Adrenal gland (tissue), 12 donors: ENCODE results near the gene ACLY. TPM values are rescaled to one million over a fixed set of nuclear protein-coding genes. Genes with fewer than 3 reads are reported as not detected.
"Not testable (repeated sequence)": the region's sequence is repeated elsewhere in the genome, so short reads cannot be mapped to it uniquely, and the experiment has no call there.

Source experiments
- DNase-seq, 7 donors: peaks; one replicate each; pipeline ENCODE4 v3.0.0-alpha.2; 2019 to 2020
- H3K27ac ChIP-seq, 5 donors: fragments of 200-600 bp; sonication (generic) in 4 of 5; 1 replicate in 3 of 5; 2 replicates in 2 of 5; pipeline versions ENCODE4 v1.5.1 to v1.8.0; 2016 to 2020; ENCODE audit warnings: mild to moderate bottlenecking in 1 of 5
- H3K27me3 ChIP-seq: fragments of 200-600 bp; 2 replicates; pipeline ENCODE4 v1.8.0; 2021
- H3K36me3 ChIP-seq, 2 donors: fragments of 200-600 bp; replicated peaks in 1 of 2; 1 replicate in 1 of 2; 2 replicates in 1 of 2; pipeline versions ENCODE4 v1.5.1 to v1.8.0; 2018 to 2022
- H3K4me1 ChIP-seq, 2 donors: fragments of 200-600 bp; replicated peaks in 1 of 2; 1 replicate in 1 of 2; 2 replicates in 1 of 2; pipeline versions ENCODE4 v1.5.1 to v1.8.0; 2018 to 2021
- H3K4me3 ChIP-seq, 4 donors: fragments of 200-600 bp; sonication (generic) in 3 of 4; one replicate each; pipeline ENCODE4 v1.5.1; 2016 to 2018
- H3K9me3 ChIP-seq, 3 donors: fragments of 200-600 bp; sonication (generic) in 1 of 3; replicated peaks in 1 of 3; 1 replicate in 2 of 3; 2 replicates in 1 of 3; pipeline versions ENCODE4 v1.5.1 to v1.8.0; 2016 to 2021
- POLR2A ChIP-seq, 2 donors: fragments of 450-650 bp; IDR thresholded peaks; one replicate each; pipeline ENCODE4 v1.6.1; 2017; ENCODE audit warnings: antibody characterized with exemption in 2 of 2, mild to moderate bottlenecking in 2 of 2, moderate library complexity in 1 of 2
- WGBS, 4 donors: extraction: QIAGEN DNeasy Blood & Tissue Kit in 2 of 4; methylation state at CpG; one replicate each; pipeline versions ENCODE4 v1.1.5 to v1.1.7; 2013 to 2017; 5-methylcytosine and 5-hydroxymethylcytosine counted together
- intact Hi-C, 2 donors: fragments of 100-400 bp; cut with DNase I; formaldehyde crosslinking; loops; one replicate each; pipeline versions ENCODE4 v1.14.1 to v1.15.0; 2022 to 2023
- polyA plus RNA-seq, 3 donors: library from polyadenylated mRNA; stranded (reverse); fragments of 200-250 nt in 2 of 3; fragments of 350-450 nt in 1 of 3; fragmentation: Illumina TruSeq in 1 of 3; extraction: RNeasy Lipid Tissue Mini Kit (QIAGEN cat#74804) in 1 of 3; gene quantifications; one replicate each; pipeline ENCODE4 v1.2.3, GENCODE V29; 2013 to 2014
- total RNA-seq, 9 donors: library from RNA; depleted of rRNA in 4 of 9; stranded (reverse); fragments of >200 nt in 4 of 9; fragments of 120-200 nt in 1 of 9; fragmentation: NEBNext Ultra II Directional in 1 of 9; extraction: Animal tissue kit (Norgen Biotek cat#: 25700) in 1 of 9; gene quantifications; one replicate each; pipeline versions ENCODE4 v1.1.0 to v1.2.4, GENCODE V29; 2013 to 2023
- TF ChIP-seq, protein P1 (sequence below), 6 experiments: fragments of 450-650 bp in 4 of 6; fragments of 200-600 bp in 2 of 6; sonication (generic) in 1 of 6; IDR thresholded peaks; 1 replicate in 5 of 6; 2 replicates in 1 of 6; pipeline versions ENCODE4 v1.5.1 to v1.8.0; 2016 to 2021; ENCODE audit warnings: antibody characterized with exemption in 6 of 6, mild to moderate bottlenecking in 2 of 6, moderate library complexity in 1 of 6
- donor health status: healthy with polysubstance abuse.
- donor health status: Bipolar disorder and iron deficiency.
- donor health status: DM: yes; HTN: yes; CAD: no.
- donor health status: DM: no; HTN: no; CAD: no.
- donor health status: DM: no; HTN: no; CAD: no.
- donor health status: DM: yes; HTN: yes; CAD: no.

The ACLY gene
- total and polyA plus RNA-seq, 12 donors = 18.0 to 190 (median 74.0) TPM

GRCh38 chr17:41835214-41835799 is 83.4 kb downstream of the ACLY start:
- Histone ChIP-seq H3K4me1 (peaks cover 0 to 15% of the 10 kb centered on the region in 2 donors), H3K27ac (peak overlapping the region in 2 of 5 donors; percentile 65 to 75), H3K4me3 (peak overlapping the region; percentile 82 to 84 (median 82)), H3K36me3 (peaks cover 0 to 16% of the 10 kb centered on the region in 2 donors), H3K27me3 (no peaks in the 10 kb centered on the region), H3K9me3 (no peaks in the 10 kb centered on the region)
- TF ChIP-seq, protein P1, sequence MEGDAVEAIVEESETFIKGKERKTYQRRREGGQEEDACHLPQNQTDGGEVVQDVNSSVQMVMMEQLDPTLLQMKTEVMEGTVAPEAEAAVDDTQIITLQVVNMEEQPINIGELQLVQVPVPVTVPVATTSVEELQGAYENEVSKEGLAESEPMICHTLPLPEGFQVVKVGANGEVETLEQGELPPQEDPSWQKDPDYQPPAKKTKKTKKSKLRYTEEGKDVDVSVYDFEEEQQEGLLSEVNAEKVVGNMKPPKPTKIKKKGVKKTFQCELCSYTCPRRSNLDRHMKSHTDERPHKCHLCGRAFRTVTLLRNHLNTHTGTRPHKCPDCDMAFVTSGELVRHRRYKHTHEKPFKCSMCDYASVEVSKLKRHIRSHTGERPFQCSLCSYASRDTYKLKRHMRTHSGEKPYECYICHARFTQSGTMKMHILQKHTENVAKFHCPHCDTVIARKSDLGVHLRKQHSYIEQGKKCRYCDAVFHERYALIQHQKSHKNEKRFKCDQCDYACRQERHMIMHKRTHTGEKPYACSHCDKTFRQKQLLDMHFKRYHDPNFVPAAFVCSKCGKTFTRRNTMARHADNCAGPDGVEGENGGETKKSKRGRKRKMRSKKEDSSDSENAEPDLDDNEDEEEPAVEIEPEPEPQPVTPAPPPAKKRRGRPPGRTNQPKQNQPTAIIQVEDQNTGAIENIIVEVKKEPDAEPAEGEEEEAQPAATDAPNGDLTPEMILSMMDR (IDR thresholded peaks at IDR 0.05) = no peak
- no peak for TF ChIP-seq POLR2A (IDR thresholded peaks at IDR 0.05)
- 17 to 28% (median 22%) methylated on average over 7 to 13 of the region's 13 CpGs for WGBS, 4 donors
- no peak for DNase-seq
- intact Hi-C loops = no loop called here

DNA sequence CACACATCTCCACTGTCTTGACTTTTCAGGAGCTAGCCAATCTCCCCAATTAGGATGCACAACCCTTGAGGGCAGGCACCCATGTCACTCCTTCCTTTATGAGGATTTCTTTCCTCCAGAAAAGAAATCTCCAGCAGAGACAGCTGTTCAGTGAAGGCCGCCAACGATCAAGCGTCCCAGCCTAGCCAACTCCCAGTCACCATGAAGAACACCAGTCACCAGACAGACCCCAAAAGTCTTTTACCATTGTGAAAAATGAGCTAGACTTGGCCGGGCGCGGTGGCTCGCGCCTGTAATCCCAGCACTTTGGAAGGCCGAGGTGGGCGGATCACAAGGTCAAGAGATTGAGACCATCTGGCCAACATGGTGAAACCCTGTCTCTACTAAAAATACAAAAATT is 88.8 kb downstream of the ACLY start:
- H3K4me1 ChIP-seq, intact Hi-C loops, H3K9me3 ChIP-seq, DNase-seq, H3K27me3 ChIP-seq, H3K27ac ChIP-seq, H3K4me3 ChIP-seq: not testable (repeated sequence)
- peaks cover 0 to 55% of the 10 kb centered on the region in 2 donors for H3K36me3 ChIP-seq
- WGBS, 4 donors = 85 to 93% (median 85%) methylated on average over 10 of the region's 10 CpGs

- no peaks in the 10 kb centered on the region for H3K9me3 ChIP-seq
- no peaks in the 10 kb centered on the region for H3K4me1 ChIP-seq
- H3K27me3 ChIP-seq = no peaks in the 10 kb centered on the region
- no peak for DNase-seq
- TF ChIP-seq, protein P1 (IDR thresholded peaks at IDR 0.05) = no peak
- TF ChIP-seq POLR2A (IDR thresholded peaks at IDR 0.05) = no peak
- peaks cover 0 to 45% of the 10 kb centered on the region in 2 donors for H3K36me3 ChIP-seq
- H3K27ac ChIP-seq = no peak overlapping the region
- WGBS, 4 donors = 85 to 86% (median 86%) methylated on average over 7 to 19 of the region's 19 CpGs
- intact Hi-C loops = no loop called here
- H3K4me3 ChIP-seq = no peak overlapping the region
These were observed 93.4 kb downstream of the ACLY start for GRCh38 chr17:41825175-41825845.

DNA sequence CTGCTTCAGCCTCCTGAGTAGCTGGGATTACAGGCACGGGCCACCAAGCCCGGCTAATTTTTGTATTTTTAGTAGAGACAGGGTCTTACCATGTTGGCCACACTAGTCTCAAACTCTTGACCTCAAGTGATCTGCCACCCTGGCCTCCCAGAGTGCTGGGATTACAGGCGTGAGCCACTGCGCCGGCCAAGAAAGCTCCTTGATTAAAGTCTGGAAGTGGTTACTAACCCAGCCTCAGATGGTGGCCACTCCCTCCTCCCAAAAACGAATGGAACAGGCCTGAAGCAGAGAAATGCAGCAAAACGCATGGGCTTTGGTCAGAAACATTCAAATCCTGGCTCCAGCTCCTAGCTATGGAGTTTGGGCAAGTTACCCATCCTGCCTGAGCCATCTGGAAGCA is 94.7 kb downstream of the ACLY start:
- intact Hi-C loops = no loop called here
- H3K9me3 ChIP-seq = no peaks in the 10 kb centered on the region
- WGBS, 4 donors = 67 to 82% (median 77%) methylated on average over 6 to 7 of the region's 7 CpGs
- no peak overlapping the region for H3K27ac ChIP-seq
- H3K4me3 ChIP-seq = no peak overlapping the region
- TF ChIP-seq, protein P1 (IDR thresholded peaks at IDR 0.05) = no peak
- TF ChIP-seq POLR2A (IDR thresholded peaks at IDR 0.05) = no peak
- no peaks in the 10 kb centered on the region for H3K27me3 ChIP-seq
- no peak for DNase-seq
- no peaks in the 10 kb centered on the region for H3K4me1 ChIP-seq
- H3K36me3 ChIP-seq = peaks cover 0 to 36% of the 10 kb centered on the region in 2 donors
